H1 (cell line): Measurements from ENCODE around the gene TGIF1. TPM values are rescaled to one million over a fixed set of nuclear protein-coding genes. Genes with fewer than 3 reads are reported as not detected.

Experiments
- ATF2 ChIP-seq: IDR thresholded peaks from 2 replicates; pipeline ENCODE4 v1.6.1; 2012; ENCODE audit warnings: low read length, inconsistent platforms
- BCL11A ChIP-seq, 2 experiments: IDR thresholded peaks; one replicate each; pipeline ENCODE4 v1.6.1; 2011; ENCODE audit warnings: low read depth in 2 of 2, low read length in 2 of 2, mild to moderate bottlenecking in 2 of 2
- KDM5A ChIP-seq: fragments of 200-600 bp; IDR thresholded peaks from 2 replicates; pipeline ENCODE4 v1.7.1; 2012; ENCODE audit warnings: mild to moderate bottlenecking, low read length, inconsistent platforms, mixed read lengths
- TAF7 ChIP-seq: optimal IDR thresholded peaks from 2 replicates; pipeline ENCODE3; 2011; ENCODE audit warnings: low read depth, mild to moderate bottlenecking, inconsistent platforms, low read length, moderate library complexity, borderline replicate concordance
- USF2 ChIP-seq: IDR thresholded peaks from 2 replicates; pipeline ENCODE4 v1.6.1; 2011; ENCODE audit warnings: low read length, improper control_type of control experiment
- polyA plus RNA-seq, 7 experiments: library from polyadenylated mRNA; depleted of rRNA in 3 of 7; stranded (reverse) in 5 of 7; unstranded in 2 of 7; fragments of >200 nt in 5 of 7; fragments of 200-250 nt in 2 of 7; gene quantifications; 1 replicate in 5 of 7; 2 replicates in 1 of 7; 4 replicates in 1 of 7; pipeline versions ENCODE4 v1.2.1 to v1.2.3, GENCODE V29; 2011 to 2013; ENCODE audit warnings: missing spikeins in 2 of 7, mixed read lengths in 2 of 7
- total RNA-seq: library from RNA; stranded (reverse); fragmentation: NEBNext Ultra II Directional; extraction: Animal tissue kit (Norgen Biotek cat#: 25700); gene quantifications from 2 replicates; pipeline ENCODE4 v1.2.1, GENCODE V29; 2021

Gene TGIF1
- total and polyA plus RNA-seq, 2 of the 8 experiments (the other 6 are each of a cell fraction or from before 2014, with no cell fraction given), result 256 to 262 TPM

- TF ChIP-seq KDM5A, result no peak
- no peak for TF ChIP-seq USF2
- TF ChIP-seq ATF2, result no peak
- TF ChIP-seq TAF7, result no peak
- no peak for TF ChIP-seq BCL11A (IDR thresholded peaks at IDR 0.05; ENCODE audit: low read depth in 2 of 2, low read length in 2 of 2)
- TF ChIP-seq, all 59 proteins: peak for 0
These were observed 22.9 kb downstream of the TGIF1 start (continued) for GRCh38 chr18:3472681-3473544.
